ENCODE results near the gene ARAP3. TPM values are rescaled to one million over a fixed set of nuclear protein-coding genes. Genes with fewer than 3 reads are reported as not detected.

Gene ARAP3, protein sequence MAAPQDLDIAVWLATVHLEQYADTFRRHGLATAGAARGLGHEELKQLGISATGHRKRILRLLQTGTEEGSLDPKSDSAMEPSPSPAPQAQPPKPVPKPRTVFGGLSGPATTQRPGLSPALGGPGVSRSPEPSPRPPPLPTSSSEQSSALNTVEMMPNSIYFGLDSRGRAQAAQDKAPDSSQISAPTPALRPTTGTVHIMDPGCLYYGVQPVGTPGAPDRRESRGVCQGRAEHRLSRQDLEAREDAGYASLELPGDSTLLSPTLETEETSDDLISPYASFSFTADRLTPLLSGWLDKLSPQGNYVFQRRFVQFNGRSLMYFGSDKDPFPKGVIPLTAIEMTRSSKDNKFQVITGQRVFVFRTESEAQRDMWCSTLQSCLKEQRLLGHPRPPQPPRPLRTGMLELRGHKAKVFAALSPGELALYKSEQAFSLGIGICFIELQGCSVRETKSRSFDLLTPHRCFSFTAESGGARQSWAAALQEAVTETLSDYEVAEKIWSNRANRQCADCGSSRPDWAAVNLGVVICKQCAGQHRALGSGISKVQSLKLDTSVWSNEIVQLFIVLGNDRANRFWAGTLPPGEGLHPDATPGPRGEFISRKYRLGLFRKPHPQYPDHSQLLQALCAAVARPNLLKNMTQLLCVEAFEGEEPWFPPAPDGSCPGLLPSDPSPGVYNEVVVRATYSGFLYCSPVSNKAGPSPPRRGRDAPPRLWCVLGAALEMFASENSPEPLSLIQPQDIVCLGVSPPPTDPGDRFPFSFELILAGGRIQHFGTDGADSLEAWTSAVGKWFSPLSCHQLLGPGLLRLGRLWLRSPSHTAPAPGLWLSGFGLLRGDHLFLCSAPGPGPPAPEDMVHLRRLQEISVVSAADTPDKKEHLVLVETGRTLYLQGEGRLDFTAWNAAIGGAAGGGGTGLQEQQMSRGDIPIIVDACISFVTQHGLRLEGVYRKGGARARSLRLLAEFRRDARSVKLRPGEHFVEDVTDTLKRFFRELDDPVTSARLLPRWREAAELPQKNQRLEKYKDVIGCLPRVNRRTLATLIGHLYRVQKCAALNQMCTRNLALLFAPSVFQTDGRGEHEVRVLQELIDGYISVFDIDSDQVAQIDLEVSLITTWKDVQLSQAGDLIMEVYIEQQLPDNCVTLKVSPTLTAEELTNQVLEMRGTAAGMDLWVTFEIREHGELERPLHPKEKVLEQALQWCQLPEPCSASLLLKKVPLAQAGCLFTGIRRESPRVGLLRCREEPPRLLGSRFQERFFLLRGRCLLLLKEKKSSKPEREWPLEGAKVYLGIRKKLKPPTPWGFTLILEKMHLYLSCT (N-terminal part only)
- 2.8 and 3.5 TPM in 2 replicates for total RNA-seq

DNA sequence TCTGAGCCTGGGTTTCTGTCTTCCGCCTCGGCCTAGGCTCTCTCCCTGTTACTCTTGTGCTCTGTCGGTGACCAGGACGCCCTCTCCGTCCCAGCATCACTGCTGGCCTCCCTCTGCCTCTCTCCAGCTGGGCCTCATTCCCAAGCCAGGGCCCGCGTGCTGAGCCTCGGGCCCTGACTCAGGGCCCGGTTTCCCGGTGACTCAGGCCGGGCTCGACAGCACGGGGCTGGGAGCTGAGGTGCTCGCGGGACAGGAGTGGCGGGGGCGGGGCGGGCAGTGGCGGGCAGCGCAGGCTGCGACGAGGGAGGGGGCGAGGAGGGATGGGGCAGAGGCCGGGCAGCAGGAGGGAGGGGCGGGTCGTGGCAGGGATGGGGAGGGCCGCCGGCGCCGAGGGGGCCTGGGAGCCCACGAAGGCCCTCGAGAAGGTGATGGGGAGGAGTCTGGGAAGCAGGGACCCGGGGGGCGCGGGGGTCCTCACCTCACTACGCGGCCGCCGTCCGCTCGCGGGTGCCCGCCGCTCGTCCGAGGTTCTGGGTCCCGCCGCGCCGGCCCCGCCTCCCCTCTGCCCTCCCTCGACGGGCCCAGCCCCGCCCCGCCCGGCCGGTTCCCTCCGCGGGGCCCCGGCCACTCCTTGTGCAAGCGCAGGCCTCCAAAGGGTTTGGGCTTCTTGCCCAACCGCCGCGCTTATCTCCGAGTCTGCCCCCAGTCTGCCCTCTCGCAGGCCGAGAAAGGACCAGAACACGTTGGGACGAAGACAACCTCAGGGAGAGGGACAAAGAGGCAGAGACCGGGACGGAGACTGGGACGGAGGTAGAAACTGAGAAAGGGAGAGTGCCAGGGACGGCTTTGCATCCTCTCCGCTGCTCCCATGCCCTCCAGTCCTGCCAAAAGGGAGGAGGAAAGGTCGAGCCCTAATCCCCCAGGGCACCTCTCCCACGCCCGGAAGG, at the start of gene ARAP3:
Gene ARAP3 (minus strand): TSS at position 536 of the 947 bp plus-strand sequence. CDS start 1,744 bp downstream, outside the sequence.

DNA sequence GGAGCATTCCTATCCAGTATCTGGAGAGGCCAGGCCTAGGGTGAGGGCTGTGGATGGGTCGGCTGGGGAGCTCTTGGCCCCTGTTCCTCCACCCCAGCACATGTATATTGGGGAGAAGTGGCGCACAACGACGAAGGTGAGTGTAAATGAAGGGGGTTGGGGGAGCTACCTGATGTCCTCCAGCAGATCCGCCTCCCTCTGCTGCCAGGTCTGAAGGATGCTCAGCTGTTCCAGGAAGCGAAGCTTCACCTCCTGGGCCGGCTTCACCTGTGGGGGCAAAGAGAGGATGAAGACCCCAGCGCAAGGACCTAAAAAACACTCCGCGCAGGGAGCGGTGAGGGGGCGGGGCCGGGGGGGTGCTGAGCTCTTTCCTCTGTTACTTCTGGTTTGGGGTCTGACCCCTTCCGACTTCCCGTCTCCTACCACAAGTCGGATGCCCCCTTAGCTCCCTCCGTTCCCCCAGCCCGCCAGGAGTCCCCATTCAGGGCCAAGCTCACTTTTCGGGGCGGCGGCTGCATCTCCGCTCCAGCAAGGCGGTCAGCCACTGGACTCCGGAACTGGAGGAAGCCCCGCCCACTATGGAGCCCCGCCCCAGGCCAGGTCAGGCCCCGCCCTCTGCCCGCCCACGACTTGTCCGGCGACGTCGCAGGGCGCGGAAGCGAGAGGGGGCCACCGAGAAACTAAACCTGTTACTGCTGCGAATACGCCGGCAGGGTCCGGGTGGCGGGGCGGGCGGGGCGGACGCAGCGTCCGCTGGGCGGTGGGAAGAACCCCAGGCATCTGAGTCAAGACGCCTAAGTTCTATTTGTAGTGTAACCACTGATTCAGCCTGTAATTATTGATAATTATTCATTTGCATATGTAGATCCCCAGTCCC, 30.9 kb downstream of the ARAP3 start, which contains the start of gene FCHSD1:
Gene FCHSD1 (minus strand): TSS at position 568 of the 877 bp plus-strand sequence. CDS start 50 bp downstream, at position 518.

DNA sequence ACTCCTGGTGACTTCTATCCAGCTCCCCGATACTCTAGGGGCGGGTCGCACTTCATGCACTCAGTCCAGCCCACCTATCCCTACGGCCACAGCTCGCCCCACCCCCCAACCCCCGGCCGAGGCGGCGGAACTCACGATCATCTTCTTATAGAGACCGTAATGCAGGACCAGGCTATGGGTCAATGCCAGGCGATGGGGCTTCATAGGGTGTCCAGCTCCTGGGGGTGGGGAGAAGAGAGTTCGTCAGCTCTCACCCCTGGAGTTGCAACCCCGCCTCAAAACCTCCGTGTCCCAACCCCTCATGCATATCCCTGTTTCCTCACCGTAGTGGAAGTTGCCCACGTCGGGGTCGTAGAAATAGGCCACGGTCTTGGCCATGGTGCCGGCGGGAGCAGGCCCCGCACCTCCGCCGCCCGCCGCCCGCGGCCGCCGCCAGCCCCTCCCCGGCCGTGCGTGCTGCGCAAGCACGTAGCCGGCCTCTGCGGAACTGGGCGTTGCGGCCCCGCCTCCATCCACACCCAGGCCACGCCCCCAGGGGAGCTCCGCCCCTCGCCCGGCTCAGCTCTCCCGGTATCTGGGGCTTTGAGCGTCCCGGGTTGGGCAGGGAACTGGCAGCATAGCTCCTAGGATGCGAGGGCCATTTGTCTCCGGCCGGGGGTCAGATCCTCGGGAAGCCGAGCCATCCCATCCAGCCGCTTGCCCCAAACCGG, 45.5 kb downstream of the ARAP3 start, which contains the start of the genes HDAC3 and RELL2:
Gene HDAC3 (minus strand): TSS at position 437 of the 710 bp plus-strand sequence. CDS start 59 bp downstream, at position 378.
Gene RELL2 (plus strand): TSS at position 585 of the 710 bp plus-strand sequence. CDS start 1,229 bp downstream, outside the sequence.

DNA sequence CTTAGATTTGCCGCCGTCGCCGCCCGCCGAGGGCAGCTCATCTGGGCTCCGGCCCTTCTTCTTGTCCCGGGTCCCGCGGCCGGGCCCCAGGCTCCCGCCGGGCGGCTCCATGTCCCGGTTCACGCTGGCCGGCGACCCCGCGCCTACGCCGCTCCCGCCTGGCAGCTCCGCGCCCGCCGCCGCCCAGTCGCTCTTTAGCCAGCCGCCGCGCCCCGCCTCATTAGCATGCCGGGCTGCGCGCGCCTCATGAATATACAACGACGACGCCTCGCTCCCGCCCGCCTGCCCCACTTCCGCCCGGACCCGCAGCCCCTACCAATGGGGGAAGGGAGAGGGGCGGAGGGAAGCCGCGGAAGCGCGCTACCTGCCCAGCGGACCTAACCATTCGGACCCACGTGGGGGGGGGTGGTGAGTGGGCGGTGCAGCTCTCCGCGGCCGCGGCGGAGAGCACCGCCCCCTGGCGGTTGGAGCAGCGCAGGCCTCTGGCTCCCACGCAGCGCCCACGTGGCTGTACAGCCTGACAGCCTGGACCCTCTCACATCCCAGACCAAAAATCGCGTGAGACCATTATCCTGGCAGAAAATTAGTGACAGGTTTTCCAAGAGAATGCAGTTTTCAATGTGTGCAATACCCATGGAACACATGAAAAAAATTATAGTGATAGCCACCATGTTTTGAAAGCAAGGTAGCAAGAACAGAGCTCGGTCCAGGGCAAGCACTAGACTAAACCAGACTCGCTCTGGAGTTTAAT, 63.1 kb downstream of the ARAP3 start, which contains the start of gene DIAPH1:
Gene DIAPH1 (minus strand): TSS at position 197 of the 751 bp plus-strand sequence. CDS start 86 bp downstream, at position 111.

Other genes starting within 250 kb of the ARAP3 start
- gene PCDHGC3, start 206.3 kb downstream of the ARAP3 start, total RNA-seq, result 55.5 and 158 TPM in 2 replicates
- 3.2 and 3.3 TPM in 2 replicates for gene PCDHGC4, start 197.2 kb downstream of the ARAP3 start, total RNA-seq
- gene PCDHGC5, start 193.1 kb downstream of the ARAP3 start, total RNA-seq, result 3.5 and 4.4 TPM in 2 replicates
- 17.9 and 23.5 TPM in 2 replicates for gene DIAPH1, start 63.2 kb downstream of the ARAP3 start, total RNA-seq
- gene HDAC3, start 45.4 kb downstream of the ARAP3 start, total RNA-seq, result 57.0 and 57.8 TPM in 2 replicates
- 0.77 and 1.4 TPM in 2 replicates for gene RELL2, start 45.2 kb downstream of the ARAP3 start, total RNA-seq
- gene FCHSD1, start 30.8 kb downstream of the ARAP3 start, total RNA-seq, result 25.1 and 25.2 TPM in 2 replicates
- gene PCDH1, start 196.2 kb upstream of the ARAP3 start, total RNA-seq, result under 0.01 and 0.26 TPM in 2 replicates
- 27.6 and 33.1 TPM in 2 replicates for gene DELE1, start 241.6 kb upstream of the ARAP3 start, total RNA-seq